ENCODE measurements around the gene ARHGDIA. TPM values are rescaled to one million over a fixed set of nuclear protein-coding genes. Genes with fewer than 3 reads are reported as not detected.

The ARHGDIA gene
- total RNA-seq, 2 donors from 2014 or later: 874 to 929 TPM

GRCh38 chr17:81888988-81889595 lies 18.0 kb upstream of the ARHGDIA start:
- H3K27ac Mint-ChIP-seq: peak overlapping the region; percentile 36 to 70
- ATAC-seq (no peak), DNase-seq (ENCODE audit: low spot score) (no peak)
- peaks cover 28% of the 10 kb centered on the region for H3K36me3 Mint-ChIP-seq
- no peaks in the 10 kb centered on the region for H3K9me3 Mint-ChIP-seq
- H3K27me3 Mint-ChIP-seq: no peaks in the 10 kb centered on the region
- H3K4me1 Mint-ChIP-seq (ENCODE audit: low read depth in 2 of 2): peaks cover 16 to 39% of the 10 kb centered on the region in 2 donors
- H3K4me3 Mint-ChIP-seq: peak overlapping the region; percentile 93

GRCh38 chr17:81888105-81888987 lies 17.2 kb upstream of the ARHGDIA start:
- Mint-ChIP-seq H3K4me3 (peak overlapping the region; percentile 93), H3K9me3 (no peaks in the 10 kb centered on the region), H3K27ac (peak overlapping the region; percentile 36 to 70), H3K27me3 (no peaks in the 10 kb centered on the region), H3K4me1 (ENCODE audit: low read depth in 2 of 2) (peaks cover 16 to 39% of the 10 kb centered on the region in 2 donors), H3K36me3 (peaks cover 28% of the 10 kb centered on the region)
- ATAC-seq (no peak), DNase-seq (ENCODE audit: low spot score) (no peak)

GRCh38 chr17:81885869-81886548 lies 14.9 kb upstream of the ARHGDIA start:
- no peak for DNase-seq (ENCODE audit: low spot score)
- Mint-ChIP-seq H3K4me3 (no peak overlapping the region), H3K27me3 (no peaks in the 10 kb centered on the region), H3K36me3 (peaks cover 22% of the 10 kb centered on the region), H3K9me3 (no peaks in the 10 kb centered on the region), H3K27ac (peak overlapping the region in 1 of 2 donors; percentile 60), H3K4me1 (ENCODE audit: low read depth in 2 of 2) (peaks cover 16 to 36% of the 10 kb centered on the region in 2 donors)
- no peak for ATAC-seq

GRCh38 chr17:81885454-81885853 lies 14.3 kb upstream of the ARHGDIA start:
- H3K4me1 Mint-ChIP-seq (ENCODE audit: low read depth in 2 of 2): peaks cover 14 to 34% of the 10 kb centered on the region in 2 donors
- no peaks in the 10 kb centered on the region for H3K27me3 Mint-ChIP-seq
- ATAC-seq (no peak), DNase-seq (ENCODE audit: low spot score) (no peak)
- peaks cover 22% of the 10 kb centered on the region for H3K36me3 Mint-ChIP-seq
- no peaks in the 10 kb centered on the region for H3K9me3 Mint-ChIP-seq
- H3K27ac Mint-ChIP-seq: peak overlapping the region in 1 of 2 donors; percentile 60
- H3K4me3 Mint-ChIP-seq: no peak overlapping the region

DNA sequence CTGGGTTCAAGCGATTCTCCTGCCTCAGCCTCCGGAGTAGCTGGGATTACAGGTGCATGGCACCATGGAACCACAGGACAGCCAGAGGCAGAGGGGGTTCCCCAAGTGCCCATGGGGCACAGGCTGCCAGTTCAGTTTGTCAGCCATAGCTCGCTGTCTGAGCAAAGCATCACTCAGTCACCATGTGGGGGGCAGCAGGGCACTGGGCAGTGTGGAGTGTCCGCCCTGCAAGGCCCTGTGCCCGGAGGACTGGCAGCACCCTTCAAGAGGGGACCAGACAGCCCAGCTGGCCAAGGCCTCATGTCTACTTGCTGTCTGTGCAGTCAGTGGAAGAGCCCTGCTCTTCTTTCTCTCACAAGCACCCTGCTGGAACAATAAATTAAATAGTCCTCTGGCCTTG lies 13.8 kb upstream of the ARHGDIA start:
- Mint-ChIP-seq H3K36me3 (peaks cover 22% of the 10 kb centered on the region), H3K27ac (peak overlapping the region in 1 of 2 donors; percentile 60), H3K4me1 (ENCODE audit: low read depth in 2 of 2) (peaks cover 12 to 33% of the 10 kb centered on the region in 2 donors), H3K27me3 (no peaks in the 10 kb centered on the region), H3K9me3 (no peaks in the 10 kb centered on the region), H3K4me3 (no peak overlapping the region)
- DNase-seq (ENCODE audit: low spot score) (no peak), ATAC-seq (peak in 1 of 2 donors; percentile 36)

GRCh38 chr17:81884520-81884919 lies 13.4 kb upstream of the ARHGDIA start:
- Mint-ChIP-seq H3K4me3 (no peak overlapping the region), H3K36me3 (peaks cover 22% of the 10 kb centered on the region), H3K9me3 (no peaks in the 10 kb centered on the region), H3K27ac (no peak overlapping the region), H3K4me1 (ENCODE audit: low read depth in 2 of 2) (peaks cover 12 to 33% of the 10 kb centered on the region in 2 donors), H3K27me3 (no peaks in the 10 kb centered on the region)
- no peak for DNase-seq (ENCODE audit: low spot score)
- peak; percentile 22 to 25 for ATAC-seq

GRCh38 chr17:81879121-81879520 lies 8.0 kb upstream of the ARHGDIA start:
- no peak overlapping the region for H3K27ac Mint-ChIP-seq
- peaks cover 0 to under 1% of the 10 kb centered on the region in 2 donors for H3K4me1 Mint-ChIP-seq (ENCODE audit: low read depth in 2 of 2)
- no peaks in the 10 kb centered on the region for H3K9me3 Mint-ChIP-seq
- no peaks in the 10 kb centered on the region for H3K27me3 Mint-ChIP-seq
- no peak overlapping the region for H3K4me3 Mint-ChIP-seq
- DNase-seq (ENCODE audit: low spot score) (no peak), ATAC-seq (no peak)
- peaks cover 4% of the 10 kb centered on the region for H3K36me3 Mint-ChIP-seq

GRCh38 chr17:81878294-81878693 lies 7.2 kb upstream of the ARHGDIA start:
- no peaks in the 10 kb centered on the region for H3K27me3 Mint-ChIP-seq
- peaks cover 0 to under 1% of the 10 kb centered on the region in 2 donors for H3K4me1 Mint-ChIP-seq (ENCODE audit: low read depth in 2 of 2)
- peaks cover 4% of the 10 kb centered on the region for H3K36me3 Mint-ChIP-seq
- DNase-seq (ENCODE audit: low spot score) (no peak), ATAC-seq (no peak)
- no peak overlapping the region for H3K4me3 Mint-ChIP-seq
- no peaks in the 10 kb centered on the region for H3K9me3 Mint-ChIP-seq
- no peak overlapping the region for H3K27ac Mint-ChIP-seq

GRCh38 chr17:81877569-81877968 lies 6.4 kb upstream of the ARHGDIA start:
- Mint-ChIP-seq H3K4me3 (no peak overlapping the region), H3K27ac (no peak overlapping the region), H3K4me1 (ENCODE audit: low read depth in 2 of 2) (peaks cover 4 to 8% of the 10 kb centered on the region in 2 donors), H3K27me3 (no peaks in the 10 kb centered on the region), H3K9me3 (no peaks in the 10 kb centered on the region), H3K36me3 (peaks cover 4% of the 10 kb centered on the region)
- ATAC-seq (no peak), DNase-seq (ENCODE audit: low spot score) (no peak)

- Mint-ChIP-seq H3K4me1 (ENCODE audit: low read depth in 2 of 2) (peaks cover 16 to 23% of the 10 kb centered on the region in 2 donors), H3K27me3 (no peaks in the 10 kb centered on the region), H3K4me3 (peak overlapping the region; percentile 79), H3K9me3 (no peaks in the 10 kb centered on the region), H3K27ac (peak overlapping the region; percentile 79 to 84), H3K36me3 (no peaks in the 10 kb centered on the region)
- DNase-seq (ENCODE audit: low spot score) (peak; percentile 97), ATAC-seq (peak in 1 of 2 donors; percentile 2)
These were observed 472 bp upstream of the ARHGDIA start for GRCh38 chr17:81871387-81872230.

GRCh38 chr17:81870131-81870980 lies 781 bp downstream of the ARHGDIA start:
- no peaks in the 10 kb centered on the region for H3K36me3 Mint-ChIP-seq
- DNase-seq (ENCODE audit: low spot score) (no peak), ATAC-seq (peak; percentile 48 to 57)
- H3K4me3 Mint-ChIP-seq: peak overlapping the region; percentile 87
- H3K4me1 Mint-ChIP-seq (ENCODE audit: low read depth in 2 of 2): peaks cover 16 to 26% of the 10 kb centered on the region in 2 donors
- peak overlapping the region; percentile 86 to 88 for H3K27ac Mint-ChIP-seq
- no peaks in the 10 kb centered on the region for H3K27me3 Mint-ChIP-seq
- no peaks in the 10 kb centered on the region for H3K9me3 Mint-ChIP-seq
